Liver (tissue), 9 donors: ENCODE data around the gene C2CD4D. TPM values are rescaled to one million over a fixed set of nuclear protein-coding genes. Genes with fewer than 3 reads are reported as not detected.
"Not testable (repeated sequence)": the region's sequence is repeated elsewhere in the genome, so short reads cannot be mapped to it uniquely, and the experiment has no call there.

Source experiments
- DNase-seq: peaks from one replicate; pipeline ENCODE4 v3.0.0-alpha.2; 2017; ENCODE audit warnings: low spot score
- H3K27ac ChIP-seq, 2 donors: one replicate each; pipeline ENCODE4 v1.7.0; 2013; ENCODE audit warnings: inconsistent platforms in 2 of 2, low read length in 2 of 2, control low read depth in 1 of 2, low read depth in 1 of 2, mild to moderate bottlenecking in 1 of 2
- H3K27me3 ChIP-seq, 4 donors: one replicate each; pipeline versions ENCODE4 v1.6.1 to v1.7.0; 2013; ENCODE audit warnings: low read length in 3 of 4, inconsistent platforms in 1 of 4, mild to moderate bottlenecking in 1 of 4, moderate library complexity in 1 of 4; ENCODE audit not compliant: control insufficient read depth in 4 of 4, insufficient read depth in 4 of 4
- H3K36me3 ChIP-seq, 4 donors: one replicate each; pipeline versions ENCODE4 v1.6.1 to v1.7.0; 2013; ENCODE audit warnings: low read length in 3 of 4, mild to moderate bottlenecking in 3 of 4, low read depth in 1 of 4, moderate library complexity in 1 of 4; ENCODE audit not compliant: control insufficient read depth in 4 of 4, insufficient read depth in 3 of 4
- H3K4me1 ChIP-seq, 4 donors: one replicate each; pipeline versions ENCODE4 v1.6.1 to v1.7.0; 2013; ENCODE audit warnings: low read length in 3 of 4, mild to moderate bottlenecking in 3 of 4, moderate library complexity in 1 of 4; ENCODE audit not compliant: control insufficient read depth in 4 of 4, insufficient read depth in 4 of 4
- H3K4me3 ChIP-seq, 3 donors: one replicate each; pipeline versions ENCODE4 v1.6.1 to v1.7.0; 2013; ENCODE audit warnings: low read length in 3 of 3, control low read depth in 1 of 3, low read depth in 1 of 3, mild to moderate bottlenecking in 1 of 3
- H3K9ac ChIP-seq, 2 donors: one replicate each; pipeline ENCODE4 v1.7.0; 2013; ENCODE audit warnings: low read length in 2 of 2, mild to moderate bottlenecking in 2 of 2, moderate library complexity in 2 of 2, control low read depth in 1 of 2, low read depth in 1 of 2
- H3K9me3 ChIP-seq, 4 donors: one replicate each; pipeline versions ENCODE4 v1.6.1 to v1.7.0; 2013; ENCODE audit warnings: low read length in 3 of 4; ENCODE audit not compliant: control insufficient read depth in 4 of 4
- EGR1 ChIP-seq, 2 donors: IDR thresholded peaks; 2 replicates each; pipeline ENCODE4 v1.6.1; 2016 to 2018; ENCODE audit warnings: antibody characterized with exemption in 2 of 2, low read depth in 2 of 2
- FOXA1 ChIP-seq: IDR thresholded peaks from 2 replicates; pipeline ENCODE4 v1.6.1; 2016; ENCODE audit warnings: antibody characterized with exemption
- FOXA2 ChIP-seq: IDR thresholded peaks from 2 replicates; pipeline ENCODE4 v1.6.1; 2016; ENCODE audit warnings: antibody characterized with exemption
- HNF4A ChIP-seq, 2 donors: conservative IDR thresholded peaks; 2 replicates each; pipeline ENCODE4 v1.6.1; 2016; ENCODE audit warnings: antibody characterized with exemption in 2 of 2, mild to moderate bottlenecking in 2 of 2
- HNF4G ChIP-seq: IDR thresholded peaks from 2 replicates; pipeline ENCODE4 v1.6.1; 2016; ENCODE audit warnings: antibody characterized with exemption
- JUND ChIP-seq, 2 donors: IDR thresholded peaks; 2 replicates each; pipeline ENCODE4 v1.6.1; 2016; ENCODE audit warnings: antibody characterized with exemption in 2 of 2
- NR2F2 ChIP-seq: IDR thresholded peaks from 2 replicates; pipeline ENCODE4 v1.6.1; 2016; ENCODE audit warnings: antibody characterized with exemption
- RAD21 ChIP-seq, 2 donors: IDR thresholded peaks; 2 replicates each; pipeline ENCODE4 v1.6.1; 2016; ENCODE audit warnings: antibody characterized with exemption in 2 of 2, mild to moderate bottlenecking in 2 of 2
- RXRA ChIP-seq, 2 donors: IDR thresholded peaks; 2 replicates each; pipeline ENCODE4 v1.6.1; 2017 to 2018; ENCODE audit warnings: antibody characterized with exemption in 2 of 2, mild to moderate bottlenecking in 1 of 2
- SP1 ChIP-seq: IDR thresholded peaks from 2 replicates; pipeline ENCODE4 v1.6.1; 2018; ENCODE audit warnings: antibody characterized with exemption, mild to moderate bottlenecking
- YY1 ChIP-seq: IDR thresholded peaks from 2 replicates; pipeline ENCODE4 v1.6.1; 2016; ENCODE audit warnings: antibody characterized with exemption, mild to moderate bottlenecking
- WGBS: extraction: QIAGEN DNeasy Blood & Tissue Kit; methylation state at CpG from one replicate; pipeline ENCODE4 v1.1.7; 2013; 5-methylcytosine and 5-hydroxymethylcytosine counted together
- polyA plus RNA-seq, 2 donors: library from polyadenylated mRNA; stranded (reverse) in 1 of 2; unstranded in 1 of 2; fragments of 200-250 nt in 1 of 2; fragments of >200 nt in 1 of 2; fragmentation: Nextera tagmentation in 1 of 2; extraction: Ambion mirVana in 1 of 2; gene quantifications; one replicate each; pipeline versions ENCODE4 v1.2.1 to v1.2.3, GENCODE V29; 2013 to 2015
- total RNA-seq, 2 donors: library from RNA; depleted of rRNA; stranded (reverse); fragments of >200 nt; gene quantifications; one replicate each; pipeline ENCODE4 v1.2.3, GENCODE V29; 2014
- TF ChIP-seq, protein P1 (sequence below): fragments of 150-350 bp; IDR thresholded peaks from 2 replicates; pipeline ENCODE4 v1.5.1; 2017; ENCODE audit warnings: improper control_type of control experiment, low read depth, low read length; ENCODE audit not compliant: missing input control
- TF ChIP-seq, protein P2 (sequence below): IDR thresholded peaks from 2 replicates; pipeline ENCODE4 v1.6.1; 2016; ENCODE audit warnings: antibody characterized with exemption, mild to moderate bottlenecking
- TF ChIP-seq, protein P3 (sequence below): IDR thresholded peaks from 2 replicates; pipeline ENCODE4 v1.6.1; 2016; ENCODE audit warnings: antibody characterized with exemption
- TF ChIP-seq, protein P4 (sequence below): IDR thresholded peaks from 2 replicates; pipeline ENCODE4 v1.6.1; 2016; ENCODE audit warnings: antibody characterized with exemption
- TF ChIP-seq, protein P5 (sequence below): IDR thresholded peaks from 2 replicates; pipeline ENCODE4 v1.6.1; 2016; ENCODE audit warnings: antibody characterized with exemption
- donor health status: healthy.
- donor health status: healthy.
- donor health status: healthy.
- donor health status: healthy.
- donor health status: healthy.

The C2CD4D gene
- total and polyA plus RNA-seq, 4 donors = 0.02 to 0.08 TPM; not detected in 2

DNA sequence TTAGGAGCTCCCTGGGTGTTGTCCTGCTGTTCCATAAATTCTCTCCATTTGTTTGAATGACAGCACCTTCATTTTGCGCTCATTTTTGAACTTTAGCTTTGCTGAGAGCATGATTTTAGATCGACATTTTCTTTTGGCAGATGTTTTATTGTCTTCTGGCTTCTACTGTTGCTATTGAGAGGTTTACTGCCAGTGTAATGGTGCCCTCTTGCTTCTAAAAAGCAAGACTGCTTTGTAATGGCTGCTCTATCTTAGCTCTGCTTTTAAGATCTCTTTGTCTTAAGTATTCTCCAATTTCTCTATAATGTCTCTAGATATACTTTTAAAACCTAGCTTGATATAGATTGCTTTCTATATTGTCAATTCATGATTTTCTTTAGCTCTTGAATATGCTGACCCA is 41.9 kb upstream of the C2CD4D start:
- H3K9ac ChIP-seq = no peak overlapping the region
- 46% methylated on average over 2 of the region's 2 CpGs for WGBS
- no peak overlapping the region for H3K27ac ChIP-seq
- H3K4me3 ChIP-seq = no peak overlapping the region
- no peaks in the 10 kb centered on the region for H3K4me1 ChIP-seq
- TF ChIP-seq RAD21 (IDR thresholded peaks at IDR 0.05) = peak in 1 of 2 donors; percentile 41
- no peak for TF ChIP-seq HNF4A (conservative IDR thresholded peaks at IDR 0.05)
- no peak for TF ChIP-seq HNF4G
- TF ChIP-seq, protein P1, sequence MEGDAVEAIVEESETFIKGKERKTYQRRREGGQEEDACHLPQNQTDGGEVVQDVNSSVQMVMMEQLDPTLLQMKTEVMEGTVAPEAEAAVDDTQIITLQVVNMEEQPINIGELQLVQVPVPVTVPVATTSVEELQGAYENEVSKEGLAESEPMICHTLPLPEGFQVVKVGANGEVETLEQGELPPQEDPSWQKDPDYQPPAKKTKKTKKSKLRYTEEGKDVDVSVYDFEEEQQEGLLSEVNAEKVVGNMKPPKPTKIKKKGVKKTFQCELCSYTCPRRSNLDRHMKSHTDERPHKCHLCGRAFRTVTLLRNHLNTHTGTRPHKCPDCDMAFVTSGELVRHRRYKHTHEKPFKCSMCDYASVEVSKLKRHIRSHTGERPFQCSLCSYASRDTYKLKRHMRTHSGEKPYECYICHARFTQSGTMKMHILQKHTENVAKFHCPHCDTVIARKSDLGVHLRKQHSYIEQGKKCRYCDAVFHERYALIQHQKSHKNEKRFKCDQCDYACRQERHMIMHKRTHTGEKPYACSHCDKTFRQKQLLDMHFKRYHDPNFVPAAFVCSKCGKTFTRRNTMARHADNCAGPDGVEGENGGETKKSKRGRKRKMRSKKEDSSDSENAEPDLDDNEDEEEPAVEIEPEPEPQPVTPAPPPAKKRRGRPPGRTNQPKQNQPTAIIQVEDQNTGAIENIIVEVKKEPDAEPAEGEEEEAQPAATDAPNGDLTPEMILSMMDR = no peak
- peaks cover 0 to 2% (median 0%) of the 10 kb centered on the region in 4 donors for H3K36me3 ChIP-seq
- no peaks in the 10 kb centered on the region for H3K27me3 ChIP-seq
- no peak for DNase-seq
- H3K9me3 ChIP-seq = no peaks in the 10 kb centered on the region

DNA sequence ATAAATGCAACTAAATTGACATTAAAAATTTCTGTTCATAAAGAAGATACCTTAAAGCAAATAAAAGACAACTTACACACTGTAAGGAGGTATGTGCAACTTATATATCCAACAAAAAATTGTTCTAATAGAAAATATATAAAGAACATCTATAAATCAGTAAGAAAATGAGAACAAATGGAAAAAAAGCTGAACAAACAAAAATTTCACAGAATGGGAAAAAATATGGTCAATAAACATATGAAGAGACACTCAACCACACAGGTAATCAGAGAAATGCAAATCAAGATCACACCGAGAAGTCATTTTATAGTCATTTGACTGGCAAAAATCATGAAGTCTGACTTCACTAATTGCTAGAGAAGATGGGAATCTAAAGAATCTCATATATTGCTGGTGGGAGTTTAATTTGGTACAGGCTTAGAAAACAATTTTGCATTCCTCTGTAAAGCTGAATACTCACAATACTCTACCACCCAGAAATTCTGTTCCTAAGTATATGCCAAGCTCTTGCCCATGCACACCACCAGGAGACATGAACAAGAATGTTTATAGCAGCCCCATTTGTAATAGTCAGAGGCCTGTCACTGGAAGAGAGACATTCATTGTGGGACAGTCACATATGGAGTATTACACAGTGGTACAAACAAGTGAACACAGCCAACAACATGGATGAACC is 35.9 kb upstream of the C2CD4D start:
- DNase-seq = no peak
- Histone ChIP-seq H3K36me3 (peaks cover 0 to 11% (median 5%) of the 10 kb centered on the region in 4 donors), H3K4me3 (no peak overlapping the region), H3K27ac (no peak overlapping the region), H3K27me3 (no peaks in the 10 kb centered on the region), H3K9me3 (no peaks in the 10 kb centered on the region), H3K9ac (no peak overlapping the region), H3K4me1 (no peaks in the 10 kb centered on the region)
- 96% methylated on average over 1 of the region's 1 CpG for WGBS
- TF ChIP-seq FOXA1 (no peak), HNF4A (conservative IDR thresholded peaks at IDR 0.05) (no peak), RAD21 (IDR thresholded peaks at IDR 0.05) (no peak), NR2F2 (no peak), FOXA2 (no peak), RXRA (IDR thresholded peaks at IDR 0.05) (no peak), YY1 (no peak), SP1 (no peak), EGR1 (IDR thresholded peaks at IDR 0.05; ENCODE audit: low read depth in 2 of 2) (no peak), JUND (IDR thresholded peaks at IDR 0.05) (no peak)
- TF ChIP-seq, protein P1 = no peak
- TF ChIP-seq, protein P2, sequence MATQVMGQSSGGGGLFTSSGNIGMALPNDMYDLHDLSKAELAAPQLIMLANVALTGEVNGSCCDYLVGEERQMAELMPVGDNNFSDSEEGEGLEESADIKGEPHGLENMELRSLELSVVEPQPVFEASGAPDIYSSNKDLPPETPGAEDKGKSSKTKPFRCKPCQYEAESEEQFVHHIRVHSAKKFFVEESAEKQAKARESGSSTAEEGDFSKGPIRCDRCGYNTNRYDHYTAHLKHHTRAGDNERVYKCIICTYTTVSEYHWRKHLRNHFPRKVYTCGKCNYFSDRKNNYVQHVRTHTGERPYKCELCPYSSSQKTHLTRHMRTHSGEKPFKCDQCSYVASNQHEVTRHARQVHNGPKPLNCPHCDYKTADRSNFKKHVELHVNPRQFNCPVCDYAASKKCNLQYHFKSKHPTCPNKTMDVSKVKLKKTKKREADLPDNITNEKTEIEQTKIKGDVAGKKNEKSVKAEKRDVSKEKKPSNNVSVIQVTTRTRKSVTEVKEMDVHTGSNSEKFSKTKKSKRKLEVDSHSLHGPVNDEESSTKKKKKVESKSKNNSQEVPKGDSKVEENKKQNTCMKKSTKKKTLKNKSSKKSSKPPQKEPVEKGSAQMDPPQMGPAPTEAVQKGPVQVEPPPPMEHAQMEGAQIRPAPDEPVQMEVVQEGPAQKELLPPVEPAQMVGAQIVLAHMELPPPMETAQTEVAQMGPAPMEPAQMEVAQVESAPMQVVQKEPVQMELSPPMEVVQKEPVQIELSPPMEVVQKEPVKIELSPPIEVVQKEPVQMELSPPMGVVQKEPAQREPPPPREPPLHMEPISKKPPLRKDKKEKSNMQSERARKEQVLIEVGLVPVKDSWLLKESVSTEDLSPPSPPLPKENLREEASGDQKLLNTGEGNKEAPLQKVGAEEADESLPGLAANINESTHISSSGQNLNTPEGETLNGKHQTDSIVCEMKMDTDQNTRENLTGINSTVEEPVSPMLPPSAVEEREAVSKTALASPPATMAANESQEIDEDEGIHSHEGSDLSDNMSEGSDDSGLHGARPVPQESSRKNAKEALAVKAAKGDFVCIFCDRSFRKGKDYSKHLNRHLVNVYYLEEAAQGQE = no peak
- TF ChIP-seq, protein P3, sequence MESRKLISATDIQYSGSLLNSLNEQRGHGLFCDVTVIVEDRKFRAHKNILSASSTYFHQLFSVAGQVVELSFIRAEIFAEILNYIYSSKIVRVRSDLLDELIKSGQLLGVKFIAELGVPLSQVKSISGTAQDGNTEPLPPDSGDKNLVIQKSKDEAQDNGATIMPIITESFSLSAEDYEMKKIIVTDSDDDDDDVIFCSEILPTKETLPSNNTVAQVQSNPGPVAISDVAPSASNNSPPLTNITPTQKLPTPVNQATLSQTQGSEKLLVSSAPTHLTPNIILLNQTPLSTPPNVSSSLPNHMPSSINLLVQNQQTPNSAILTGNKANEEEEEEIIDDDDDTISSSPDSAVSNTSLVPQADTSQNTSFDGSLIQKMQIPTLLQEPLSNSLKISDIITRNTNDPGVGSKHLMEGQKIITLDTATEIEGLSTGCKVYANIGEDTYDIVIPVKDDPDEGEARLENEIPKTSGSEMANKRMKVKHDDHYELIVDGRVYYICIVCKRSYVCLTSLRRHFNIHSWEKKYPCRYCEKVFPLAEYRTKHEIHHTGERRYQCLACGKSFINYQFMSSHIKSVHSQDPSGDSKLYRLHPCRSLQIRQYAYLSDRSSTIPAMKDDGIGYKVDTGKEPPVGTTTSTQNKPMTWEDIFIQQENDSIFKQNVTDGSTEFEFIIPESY = no peak
- TF ChIP-seq, protein P4, sequence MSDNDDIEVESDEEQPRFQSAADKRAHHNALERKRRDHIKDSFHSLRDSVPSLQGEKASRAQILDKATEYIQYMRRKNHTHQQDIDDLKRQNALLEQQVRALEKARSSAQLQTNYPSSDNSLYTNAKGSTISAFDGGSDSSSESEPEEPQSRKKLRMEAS = no peak
- TF ChIP-seq, protein P5, sequence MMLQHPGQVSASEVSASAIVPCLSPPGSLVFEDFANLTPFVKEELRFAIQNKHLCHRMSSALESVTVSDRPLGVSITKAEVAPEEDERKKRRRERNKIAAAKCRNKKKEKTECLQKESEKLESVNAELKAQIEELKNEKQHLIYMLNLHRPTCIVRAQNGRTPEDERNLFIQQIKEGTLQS = no peak

DNA sequence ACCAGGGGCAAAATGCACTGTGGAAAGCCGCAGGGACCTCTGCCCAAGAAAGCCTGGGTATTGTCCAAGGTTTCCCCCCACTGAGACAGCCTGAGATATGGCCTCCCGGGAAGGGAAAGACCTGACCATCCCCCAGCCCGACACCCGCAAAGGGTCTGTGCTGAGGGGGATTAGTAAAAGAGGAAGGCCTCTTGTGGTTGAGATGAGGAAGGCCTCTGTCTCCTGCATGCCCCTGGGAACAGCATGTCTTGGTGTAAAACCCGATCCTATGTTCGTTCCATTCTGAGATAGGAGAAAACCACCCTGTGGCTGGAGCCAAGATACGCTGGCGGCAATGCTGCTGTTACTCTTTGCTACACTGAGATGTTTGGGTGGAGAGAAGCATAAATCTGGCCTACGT is 33.2 kb upstream of the C2CD4D start:
- H3K4me3 ChIP-seq, H3K9ac ChIP-seq, DNase-seq, H3K4me1 ChIP-seq, H3K9me3 ChIP-seq, H3K27me3 ChIP-seq, H3K27ac ChIP-seq: not testable (repeated sequence)
- WGBS = 84% methylated on average over 9 of the region's 9 CpGs
- H3K36me3 ChIP-seq = peaks cover 0 to 11% (median 4%) of the 10 kb centered on the region in 4 donors
